PFSK-1 (cell line): ENCODE data around the gene CTSV.

Experiments
- REST ChIP-seq, 2 experiments: IDR thresholded peaks; 2 replicates each; pipeline versions ENCODE4 v1.6.1 to v1.8.0; 2011 to 2012; ENCODE audit warnings: low read depth in 2 of 2, low read length in 2 of 2, control low read depth in 1 of 2, inconsistent platforms in 1 of 2, mild to moderate bottlenecking in 1 of 2, moderate library complexity in 1 of 2; ENCODE audit not compliant: insufficient read depth in 1 of 2
- TAF1 ChIP-seq: IDR thresholded peaks from 2 replicates; pipeline ENCODE4 v1.6.1; 2012; ENCODE audit warnings: low read length, control low read depth, borderline replicate concordance; ENCODE audit not compliant: insufficient read depth

- no peak for TF ChIP-seq REST (IDR thresholded peaks at IDR 0.05; ENCODE audit: insufficient read depth in 1 of 2, low read depth in 2 of 2, low read length in 2 of 2)
- TF ChIP-seq TAF1 = no peak
These were observed 21.9 kb upstream of the CTSV start for GRCh38 chr9:97060796-97061195.
